HEK293 (cell line): Measurements from ENCODE around the gene PLXND1.

ENCODE experiments used
- FEZF1 ChIP-seq: fragments of 450-650 bp; formaldehyde crosslinking; IDR thresholded peaks from 2 replicates; pipeline ENCODE4 v1.5.1; 2016; ENCODE audit warnings: missing biosample characterization, missing genetic modification characterization
- GFI1B ChIP-seq: fragments of 450-650 bp; formaldehyde crosslinking; IDR thresholded peaks from 2 replicates; pipeline ENCODE4 v1.5.1; 2016; ENCODE audit warnings: missing biosample characterization, missing genetic modification characterization
- GLIS1 ChIP-seq: fragments of 450-650 bp; formaldehyde crosslinking; IDR thresholded peaks from 2 replicates; pipeline ENCODE4 v1.5.1; 2016; ENCODE audit warnings: missing biosample characterization, missing genetic modification characterization
- MYNN ChIP-seq: fragments of 450-650 bp; formaldehyde crosslinking; IDR thresholded peaks from 2 replicates; pipeline ENCODE4 v1.5.1; 2016; ENCODE audit warnings: missing biosample characterization, missing genetic modification characterization, borderline replicate concordance
- OVOL3 ChIP-seq: fragments of 450-650 bp; formaldehyde crosslinking; IDR thresholded peaks from 2 replicates; pipeline ENCODE4 v1.5.1; 2016; ENCODE audit warnings: missing biosample characterization, missing genetic modification characterization
- REPIN1 ChIP-seq: fragments of 450-650 bp; formaldehyde crosslinking; IDR thresholded peaks from 2 replicates; pipeline ENCODE4 v1.5.1; 2017; ENCODE audit warnings: missing biosample characterization, missing genetic modification characterization, low read depth
- SP7 ChIP-seq: fragments of 450-650 bp; formaldehyde crosslinking; IDR thresholded peaks from 2 replicates; pipeline ENCODE4 v1.5.1; 2016; ENCODE audit warnings: missing biosample characterization, missing genetic modification characterization
- ZFP37 ChIP-seq: fragments of 450-650 bp; formaldehyde crosslinking; IDR thresholded peaks from 2 replicates; pipeline ENCODE4 v1.5.1; 2016; ENCODE audit warnings: missing biosample characterization, missing genetic modification characterization
- ZNF112 ChIP-seq: fragments of 450-650 bp; formaldehyde crosslinking; IDR thresholded peaks from 2 replicates; pipeline ENCODE4 v1.5.0; 2017; ENCODE audit warnings: missing biosample characterization, missing genetic modification characterization
- ZNF121 ChIP-seq: fragments of 450-650 bp; formaldehyde crosslinking; IDR thresholded peaks from 2 replicates; pipeline ENCODE4 v1.5.1; 2016; ENCODE audit warnings: missing biosample characterization, missing genetic modification characterization
- ZNF155 ChIP-seq: fragments of 450-650 bp; formaldehyde crosslinking; IDR thresholded peaks from 2 replicates; pipeline ENCODE4 v1.5.1; 2016; ENCODE audit warnings: missing biosample characterization, missing genetic modification characterization
- ZNF169 ChIP-seq: fragments of 450-650 bp; formaldehyde crosslinking; IDR thresholded peaks from 2 replicates; pipeline ENCODE4 v1.5.1; 2016; ENCODE audit warnings: missing biosample characterization, missing genetic modification characterization
- ZNF292 ChIP-seq: fragments of 450-650 bp; formaldehyde crosslinking; IDR thresholded peaks from 2 replicates; pipeline ENCODE4 v1.5.1; 2016; ENCODE audit warnings: low read depth, missing biosample characterization, missing genetic modification characterization, borderline replicate concordance
- ZNF404 ChIP-seq: fragments of 450-650 bp; formaldehyde crosslinking; IDR thresholded peaks from 2 replicates; pipeline ENCODE4 v1.5.1; 2017; ENCODE audit warnings: missing biosample characterization, missing genetic modification characterization
- ZNF423 ChIP-seq: fragments of 450-650 bp; formaldehyde crosslinking; IDR thresholded peaks from 2 replicates; pipeline ENCODE4 v1.5.1; 2016; ENCODE audit warnings: missing biosample characterization, missing genetic modification characterization
- ZNF473 ChIP-seq: fragments of 450-650 bp; formaldehyde crosslinking; IDR thresholded peaks from 2 replicates; pipeline ENCODE4 v1.5.1; 2017; ENCODE audit warnings: missing biosample characterization, missing genetic modification characterization
- ZNF514 ChIP-seq: fragments of 450-650 bp; formaldehyde crosslinking; IDR thresholded peaks from 2 replicates; pipeline ENCODE4 v1.5.1; 2016; ENCODE audit warnings: missing biosample characterization, missing genetic modification characterization
- ZNF548 ChIP-seq: fragments of 450-650 bp; formaldehyde crosslinking; IDR thresholded peaks from 2 replicates; pipeline ENCODE4 v1.5.1; 2016; ENCODE audit warnings: missing biosample characterization, missing genetic modification characterization
- ZNF585B ChIP-seq: fragments of 450-650 bp; formaldehyde crosslinking; IDR thresholded peaks from 2 replicates; pipeline ENCODE4 v1.5.1; 2016; ENCODE audit warnings: missing biosample characterization, missing genetic modification characterization
- ZNF785 ChIP-seq: fragments of 450-650 bp; formaldehyde crosslinking; IDR thresholded peaks from 2 replicates; pipeline ENCODE4 v1.5.1; 2016; ENCODE audit warnings: missing biosample characterization, missing genetic modification characterization
- ZNF843 ChIP-seq: fragments of 450-650 bp; formaldehyde crosslinking; IDR thresholded peaks from 2 replicates; pipeline ENCODE4 v1.5.1; 2016; ENCODE audit warnings: missing biosample characterization, missing genetic modification characterization
- TF ChIP-seq, protein P1 (sequence below): fragments of 450-650 bp; formaldehyde crosslinking; IDR thresholded peaks from 2 replicates; pipeline ENCODE4; 2016; ENCODE audit warnings: missing biosample characterization, missing genetic modification characterization
- TF ChIP-seq, protein P2 (sequence below): fragments of 450-650 bp; formaldehyde crosslinking; IDR thresholded peaks from 2 replicates; pipeline ENCODE4 v1.5.1; 2016; ENCODE audit warnings: missing biosample characterization, missing genetic modification characterization
- TF ChIP-seq, protein P3 (sequence below): fragments of 450-650 bp; formaldehyde crosslinking; IDR thresholded peaks from 2 replicates; pipeline ENCODE4 v1.5.1; 2016; ENCODE audit warnings: missing biosample characterization, missing genetic modification characterization, low read depth
- TF ChIP-seq, protein P4 (sequence below): fragments of 450-650 bp; formaldehyde crosslinking; IDR thresholded peaks from 2 replicates; pipeline ENCODE4 v1.5.1; 2017; ENCODE audit warnings: missing biosample characterization, missing genetic modification characterization
- TF ChIP-seq, protein P5 (sequence below): fragments of 450-650 bp; IDR thresholded peaks from 2 replicates; pipeline ENCODE4 v1.5.1; 2018; ENCODE audit warnings: missing biosample characterization, mild to moderate bottlenecking, missing genetic modification characterization
- TF ChIP-seq, protein P6 (sequence below): fragments of 450-650 bp; formaldehyde crosslinking; IDR thresholded peaks from 2 replicates; pipeline ENCODE4 v1.5.1; 2016; ENCODE audit warnings: missing biosample characterization, missing genetic modification characterization
- TF ChIP-seq, protein P7 (sequence below): fragments of 450-650 bp; formaldehyde crosslinking; IDR thresholded peaks from 2 replicates; pipeline ENCODE4 v1.5.1; 2016; ENCODE audit warnings: missing biosample characterization, missing genetic modification characterization
- TF ChIP-seq, protein P8 (sequence below): fragments of 450-650 bp; formaldehyde crosslinking; IDR thresholded peaks from 2 replicates; pipeline ENCODE4 v1.5.1; 2016; ENCODE audit warnings: missing biosample characterization, missing genetic modification characterization

The PLXND1 gene

DNA sequence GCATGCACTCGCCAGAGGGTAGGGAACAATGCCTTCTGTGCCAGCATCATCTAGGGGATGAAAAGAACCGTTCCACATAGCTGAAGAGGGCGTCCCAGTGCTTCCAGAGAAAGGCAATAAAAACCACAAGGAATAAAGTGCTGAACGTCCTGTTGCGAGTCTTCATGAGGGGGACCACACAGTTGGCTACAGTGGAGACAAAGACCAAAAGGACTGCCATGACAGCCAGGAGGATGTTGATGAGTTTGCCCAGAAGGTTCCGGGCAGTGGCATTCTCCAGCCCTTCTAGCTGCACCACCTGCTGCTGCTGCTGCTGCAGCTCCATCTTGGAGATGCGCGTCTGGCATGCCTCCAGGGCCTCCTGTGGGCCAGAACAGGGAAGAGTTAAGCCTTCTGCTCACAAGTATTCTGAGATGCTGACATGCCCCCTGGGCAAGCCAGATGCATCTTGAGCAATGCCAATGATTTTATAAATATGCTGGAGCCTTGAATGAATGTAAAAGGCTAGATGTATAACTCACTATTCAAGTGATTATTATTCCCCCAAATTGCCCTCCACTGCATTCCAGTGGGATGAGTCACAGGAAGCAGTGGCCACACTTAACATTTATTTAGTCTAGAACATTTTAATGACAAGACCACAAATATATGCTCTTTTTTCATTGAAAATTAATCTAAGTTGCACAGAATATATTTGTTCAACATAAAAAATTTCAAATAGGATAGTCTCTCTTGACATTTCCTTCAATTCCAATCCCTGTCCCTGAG lies 45.1 kb upstream of the PLXND1 start (continued):
- TF ChIP-seq, protein P1, sequence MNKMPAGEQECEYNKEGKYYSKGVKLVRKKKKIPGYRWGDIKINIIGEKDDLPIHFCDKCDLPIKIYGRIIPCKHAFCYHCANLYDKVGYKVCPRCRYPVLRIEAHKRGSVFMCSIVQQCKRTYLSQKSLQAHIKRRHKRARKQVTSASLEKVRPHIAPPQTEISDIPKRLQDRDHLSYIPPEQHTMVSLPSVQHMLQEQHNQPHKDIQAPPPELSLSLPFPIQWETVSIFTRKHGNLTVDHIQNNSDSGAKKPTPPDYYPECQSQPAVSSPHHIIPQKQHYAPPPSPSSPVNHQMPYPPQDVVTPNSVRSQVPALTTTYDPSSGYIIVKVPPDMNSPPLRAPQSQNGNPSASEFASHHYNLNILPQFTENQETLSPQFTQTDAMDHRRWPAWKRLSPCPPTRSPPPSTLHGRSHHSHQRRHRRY (tag by site-specific recombination), result no peak
- TF ChIP-seq, protein P2, sequence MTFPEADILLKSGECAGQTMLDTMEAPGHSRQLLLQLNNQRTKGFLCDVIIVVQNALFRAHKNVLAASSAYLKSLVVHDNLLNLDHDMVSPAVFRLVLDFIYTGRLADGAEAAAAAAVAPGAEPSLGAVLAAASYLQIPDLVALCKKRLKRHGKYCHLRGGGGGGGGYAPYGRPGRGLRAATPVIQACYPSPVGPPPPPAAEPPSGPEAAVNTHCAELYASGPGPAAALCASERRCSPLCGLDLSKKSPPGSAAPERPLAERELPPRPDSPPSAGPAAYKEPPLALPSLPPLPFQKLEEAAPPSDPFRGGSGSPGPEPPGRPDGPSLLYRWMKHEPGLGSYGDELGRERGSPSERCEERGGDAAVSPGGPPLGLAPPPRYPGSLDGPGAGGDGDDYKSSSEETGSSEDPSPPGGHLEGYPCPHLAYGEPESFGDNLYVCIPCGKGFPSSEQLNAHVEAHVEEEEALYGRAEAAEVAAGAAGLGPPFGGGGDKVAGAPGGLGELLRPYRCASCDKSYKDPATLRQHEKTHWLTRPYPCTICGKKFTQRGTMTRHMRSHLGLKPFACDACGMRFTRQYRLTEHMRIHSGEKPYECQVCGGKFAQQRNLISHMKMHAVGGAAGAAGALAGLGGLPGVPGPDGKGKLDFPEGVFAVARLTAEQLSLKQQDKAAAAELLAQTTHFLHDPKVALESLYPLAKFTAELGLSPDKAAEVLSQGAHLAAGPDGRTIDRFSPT (tag by site-specific recombination), result peak; percentile 39; the same call in 1 of the 2 replicates
- TF ChIP-seq, protein P3, sequence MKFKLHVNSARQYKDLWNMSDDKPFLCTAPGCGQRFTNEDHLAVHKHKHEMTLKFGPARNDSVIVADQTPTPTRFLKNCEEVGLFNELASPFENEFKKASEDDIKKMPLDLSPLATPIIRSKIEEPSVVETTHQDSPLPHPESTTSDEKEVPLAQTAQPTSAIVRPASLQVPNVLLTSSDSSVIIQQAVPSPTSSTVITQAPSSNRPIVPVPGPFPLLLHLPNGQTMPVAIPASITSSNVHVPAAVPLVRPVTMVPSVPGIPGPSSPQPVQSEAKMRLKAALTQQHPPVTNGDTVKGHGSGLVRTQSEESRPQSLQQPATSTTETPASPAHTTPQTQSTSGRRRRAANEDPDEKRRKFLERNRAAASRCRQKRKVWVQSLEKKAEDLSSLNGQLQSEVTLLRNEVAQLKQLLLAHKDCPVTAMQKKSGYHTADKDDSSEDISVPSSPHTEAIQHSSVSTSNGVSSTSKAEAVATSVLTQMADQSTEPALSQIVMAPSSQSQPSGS (tag by site-specific recombination), result no peak
- no peak for TF ChIP-seq ZNF404 (tag by site-specific recombination)
- TF ChIP-seq ZNF121 (tag by site-specific recombination), result no peak
- TF ChIP-seq GLIS1 (tag by site-specific recombination), result peak; percentile 58
- TF ChIP-seq FEZF1 (tag by site-specific recombination), result 0 out of 2 replicates have a peak, but pooled peaks have one; percentile 19
- no peak for TF ChIP-seq OVOL3 (tag by site-specific recombination)
- no peak for TF ChIP-seq ZNF514 (tag by site-specific recombination)
- TF ChIP-seq ZNF169 (tag by site-specific recombination), result no peak
- TF ChIP-seq ZNF292 (tag by site-specific recombination), result no peak
- TF ChIP-seq ZFP37, result 0 out of 2 replicates have a peak, but pooled peaks have one; percentile 26
- TF ChIP-seq, protein P4, sequence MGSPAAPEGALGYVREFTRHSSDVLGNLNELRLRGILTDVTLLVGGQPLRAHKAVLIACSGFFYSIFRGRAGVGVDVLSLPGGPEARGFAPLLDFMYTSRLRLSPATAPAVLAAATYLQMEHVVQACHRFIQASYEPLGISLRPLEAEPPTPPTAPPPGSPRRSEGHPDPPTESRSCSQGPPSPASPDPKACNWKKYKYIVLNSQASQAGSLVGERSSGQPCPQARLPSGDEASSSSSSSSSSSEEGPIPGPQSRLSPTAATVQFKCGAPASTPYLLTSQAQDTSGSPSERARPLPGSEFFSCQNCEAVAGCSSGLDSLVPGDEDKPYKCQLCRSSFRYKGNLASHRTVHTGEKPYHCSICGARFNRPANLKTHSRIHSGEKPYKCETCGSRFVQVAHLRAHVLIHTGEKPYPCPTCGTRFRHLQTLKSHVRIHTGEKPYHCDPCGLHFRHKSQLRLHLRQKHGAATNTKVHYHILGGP (tag by site-specific recombination), result no peak
- no peak for TF ChIP-seq ZNF585B
- no peak for TF ChIP-seq ZNF843 (tag by site-specific recombination)
- TF ChIP-seq, protein P5, sequence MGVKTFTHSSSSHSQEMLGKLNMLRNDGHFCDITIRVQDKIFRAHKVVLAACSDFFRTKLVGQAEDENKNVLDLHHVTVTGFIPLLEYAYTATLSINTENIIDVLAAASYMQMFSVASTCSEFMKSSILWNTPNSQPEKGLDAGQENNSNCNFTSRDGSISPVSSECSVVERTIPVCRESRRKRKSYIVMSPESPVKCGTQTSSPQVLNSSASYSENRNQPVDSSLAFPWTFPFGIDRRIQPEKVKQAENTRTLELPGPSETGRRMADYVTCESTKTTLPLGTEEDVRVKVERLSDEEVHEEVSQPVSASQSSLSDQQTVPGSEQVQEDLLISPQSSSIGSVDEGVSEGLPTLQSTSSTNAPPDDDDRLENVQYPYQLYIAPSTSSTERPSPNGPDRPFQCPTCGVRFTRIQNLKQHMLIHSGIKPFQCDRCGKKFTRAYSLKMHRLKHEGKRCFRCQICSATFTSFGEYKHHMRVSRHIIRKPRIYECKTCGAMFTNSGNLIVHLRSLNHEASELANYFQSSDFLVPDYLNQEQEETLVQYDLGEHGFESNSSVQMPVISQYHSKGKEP (tag by site-specific recombination), result peak; percentile 94
- TF ChIP-seq, protein P6, sequence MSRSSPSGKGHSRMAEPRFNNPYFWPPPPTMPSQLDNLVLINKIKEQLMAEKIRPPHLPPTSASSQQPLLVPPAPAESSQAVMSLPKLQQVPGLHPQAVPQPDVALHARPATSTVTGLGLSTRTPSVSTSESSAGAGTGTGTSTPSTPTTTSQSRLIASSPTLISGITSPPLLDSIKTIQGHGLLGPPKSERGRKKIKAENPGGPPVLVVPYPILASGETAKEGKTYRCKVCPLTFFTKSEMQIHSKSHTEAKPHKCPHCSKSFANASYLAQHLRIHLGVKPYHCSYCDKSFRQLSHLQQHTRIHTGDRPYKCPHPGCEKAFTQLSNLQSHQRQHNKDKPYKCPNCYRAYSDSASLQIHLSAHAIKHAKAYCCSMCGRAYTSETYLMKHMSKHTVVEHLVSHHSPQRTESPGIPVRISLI, result no peak
- TF ChIP-seq SP7, result 0 out of 2 replicates have a peak, but pooled peaks have one; percentile 12
- TF ChIP-seq, protein P7, sequence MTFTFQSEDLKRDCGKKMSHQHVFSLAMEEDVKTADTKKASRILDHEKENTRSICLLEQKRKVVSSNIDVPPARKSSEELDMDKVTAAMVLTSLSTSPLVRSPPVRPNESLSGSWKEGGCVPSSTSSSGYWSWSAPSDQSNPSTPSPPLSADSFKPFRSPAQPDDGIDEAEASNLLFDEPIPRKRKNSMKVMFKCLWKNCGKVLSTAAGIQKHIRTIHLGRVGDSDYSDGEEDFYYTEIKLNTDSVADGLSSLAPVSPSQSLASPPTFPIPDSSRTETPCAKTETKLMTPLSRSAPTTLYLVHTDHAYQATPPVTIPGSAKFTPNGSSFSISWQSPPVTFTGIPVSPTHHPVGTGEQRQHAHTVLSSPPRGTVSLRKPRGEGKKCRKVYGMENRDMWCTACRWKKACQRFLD (tag by site-specific recombination), result no peak
- TF ChIP-seq ZNF785 (tag by site-specific recombination), result no peak
- no peak for TF ChIP-seq ZNF155 (tag by site-specific recombination)
- no peak for TF ChIP-seq MYNN (tag by site-specific recombination)
- no peak for TF ChIP-seq ZNF112 (tag by site-specific recombination)
- no peak for TF ChIP-seq REPIN1
- no peak for TF ChIP-seq GFI1B
- no peak for TF ChIP-seq ZNF548 (tag by site-specific recombination)
- no peak for TF ChIP-seq ZNF423
- TF ChIP-seq, protein P8, sequence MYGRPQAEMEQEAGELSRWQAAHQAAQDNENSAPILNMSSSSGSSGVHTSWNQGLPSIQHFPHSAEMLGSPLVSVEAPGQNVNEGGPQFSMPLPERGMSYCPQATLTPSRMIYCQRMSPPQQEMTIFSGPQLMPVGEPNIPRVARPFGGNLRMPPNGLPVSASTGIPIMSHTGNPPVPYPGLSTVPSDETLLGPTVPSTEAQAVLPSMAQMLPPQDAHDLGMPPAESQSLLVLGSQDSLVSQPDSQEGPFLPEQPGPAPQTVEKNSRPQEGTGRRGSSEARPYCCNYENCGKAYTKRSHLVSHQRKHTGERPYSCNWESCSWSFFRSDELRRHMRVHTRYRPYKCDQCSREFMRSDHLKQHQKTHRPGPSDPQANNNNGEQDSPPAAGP (tag by site-specific recombination), result no peak
- no peak for TF ChIP-seq ZNF473
